Fibroblast of lung (primary cell): ENCODE data around the gene AP3S1.

Experiments
- CTCF ChIP-seq, 2 donors: IDR thresholded peaks in 1 of 2; conservative IDR thresholded peaks in 1 of 2; 1 replicate in 1 of 2; 2 replicates in 1 of 2; pipeline ENCODE4 v1.5.1; 2011 to 2012; ENCODE audit warnings: low read length in 2 of 2, control low read depth in 1 of 2, inconsistent platforms in 1 of 2, low read depth in 1 of 2, mild to moderate bottlenecking in 1 of 2
- EZH2 ChIP-seq: IDR thresholded peaks from 2 replicates; pipeline ENCODE4 v1.5.1; 2012; ENCODE audit warnings: low read length, control low read depth, mild to moderate bottlenecking; ENCODE audit errors: missing control alignments

GRCh38 chr5:115809946-115810345, 31.8 kb upstream of the AP3S1 start:
- TF ChIP-seq CTCF (conservative IDR thresholded peaks at IDR 0.05 in 1 of 2, IDR thresholded peaks at IDR 0.05 in 1 of 2; ENCODE audit: low read depth in 1 of 2, low read length in 2 of 2) (no peak), EZH2 (no peak)
